Keratinocyte (primary cell): ENCODE data around the gene PAX5. TPM values are rescaled to one million over a fixed set of nuclear protein-coding genes. Genes with fewer than 3 reads are reported as not detected.

Source experiments
- DNase-seq: peaks from one replicate; pipeline ENCODE4 v3.0.0-alpha.2; 2011; ENCODE audit warnings: low read depth, missing footprints, low spot score
- FAIRE-seq: peaks from 2 replicates; lab custom pipeline; 2011; peaks lifted over from hg19 to GRCh38; lab: Jason Lieb, UNC
- H2AFZ ChIP-seq: 2 replicates; pipeline ENCODE4 v1.6.0; 2012; ENCODE audit warnings: low read length, control low read depth, inconsistent platforms; ENCODE audit not compliant: control insufficient read depth
- H3K27ac ChIP-seq: 2 replicates; pipeline ENCODE4 v1.5.1; 2011; ENCODE audit warnings: low read length; ENCODE audit not compliant: control insufficient read depth, insufficient read depth
- H3K27me3 ChIP-seq: 3 replicates; pipeline ENCODE4 v1.6.0; 2011; ENCODE audit warnings: low read length; ENCODE audit not compliant: control insufficient read depth, insufficient read depth; ENCODE audit errors: extremely low read depth
- H3K36me3 ChIP-seq, 2 experiments: 2 replicates in 1 of 2; 3 replicates in 1 of 2; pipeline ENCODE4 v1.5.1; 2011; ENCODE audit warnings: low read length in 2 of 2, mild to moderate bottlenecking in 1 of 2; ENCODE audit not compliant: control insufficient read depth in 2 of 2, insufficient read depth in 2 of 2; ENCODE audit errors: extremely low read depth in 1 of 2
- H3K4me1 ChIP-seq: 3 replicates; pipeline ENCODE4 v1.5.1; 2011; ENCODE audit warnings: low read length; ENCODE audit not compliant: control insufficient read depth, insufficient read depth; ENCODE audit errors: extremely low read depth
- H3K4me2 ChIP-seq: 3 replicates; pipeline ENCODE4 v1.6.0; 2011; ENCODE audit warnings: low read depth, low read length; ENCODE audit not compliant: control insufficient read depth, insufficient read depth; ENCODE audit errors: extremely low read depth
- H3K4me3 ChIP-seq, 3 experiments: fragments of 200-600 bp in 1 of 3; sonication (generic) in 1 of 3; 2 replicates in 2 of 3; 3 replicates in 1 of 3; pipeline ENCODE4 v1.5.1; 2011 to 2016; ENCODE audit warnings: low read length in 3 of 3, mild to moderate bottlenecking in 3 of 3, control low read depth in 2 of 3, inconsistent platforms in 1 of 3, low read depth in 1 of 3, mixed read lengths in 1 of 3, mixed run types in 1 of 3, moderate library complexity in 1 of 3; ENCODE audit not compliant: control insufficient read depth in 2 of 3, insufficient read depth in 2 of 3; ENCODE audit errors: extremely low read depth in 1 of 3
- H3K79me2 ChIP-seq: 2 replicates; pipeline ENCODE4 v1.6.0; 2012; ENCODE audit warnings: low read length; ENCODE audit not compliant: control insufficient read depth, insufficient read depth
- H3K9ac ChIP-seq: 3 replicates; pipeline ENCODE4 v1.6.0; 2011; ENCODE audit warnings: low read length; ENCODE audit not compliant: control insufficient read depth, insufficient read depth; ENCODE audit errors: extremely low read depth
- H3K9me1 ChIP-seq: 3 replicates; pipeline ENCODE4 v1.6.0; 2011; ENCODE audit warnings: low read length; ENCODE audit not compliant: control insufficient read depth, insufficient read depth; ENCODE audit errors: extremely low read depth
- H3K9me3 ChIP-seq: 2 replicates; pipeline ENCODE4 v1.5.1; 2012; ENCODE audit warnings: low read depth, low read length; ENCODE audit not compliant: control insufficient read depth
- H4K20me1 ChIP-seq: 3 replicates; pipeline ENCODE4 v1.6.0; 2011; ENCODE audit warnings: low read length; ENCODE audit not compliant: control insufficient read depth, insufficient read depth; ENCODE audit errors: extremely low read depth
- EZH2 ChIP-seq: IDR thresholded peaks from one replicate; pipeline ENCODE4 v1.6.1; 2012; ENCODE audit warnings: inconsistent platforms, mild to moderate bottlenecking, low read length, moderate library complexity
- dilution Hi-C: fragments of 300-500 bp; cut with MboI; formaldehyde crosslinking; loops from one replicate; pipeline ENCODE4 v1.7.0; 2020; ENCODE audit warnings: low sequenced_read_pairs; ENCODE audit not compliant: extremely low pct_ligation_motif_present
- polyA plus RNA-seq, 5 experiments: library from polyadenylated mRNA; depleted of rRNA in 3 of 5; stranded (reverse) in 3 of 5; stranded (forward) in 1 of 5; unstranded in 1 of 5; fragments of >200 nt; gene quantifications; 1 replicate in 1 of 5; 2 replicates in 3 of 5; 3 replicates in 1 of 5; pipeline versions ENCODE4 v1.2.1 to v1.2.3, GENCODE V29; 2011 to 2012; ENCODE audit warnings: missing spikeins in 2 of 5, low read depth in 1 of 5, low replicate concordance in 1 of 5
- TF ChIP-seq, protein P1 (sequence below), 3 experiments: IDR thresholded peaks in 1 of 3; conservative IDR thresholded peaks in 1 of 3; optimal IDR thresholded peaks in 1 of 3; 2 replicates in 2 of 3; 3 replicates in 1 of 3; pipeline versions ENCODE3 to v1.5.1; 2011; ENCODE audit warnings: low read length in 3 of 3, mild to moderate bottlenecking in 3 of 3, moderate library complexity in 2 of 3, control low read depth in 1 of 3, inconsistent platforms in 1 of 3; ENCODE audit not compliant: insufficient read depth in 2 of 3; ENCODE audit errors: extremely low read depth in 1 of 3

Gene PAX5
- polyA plus RNA-seq, 1 donor (not counting 4 experiments of a cell fraction or from before 2014, with no cell fraction given): not detected

DNA sequence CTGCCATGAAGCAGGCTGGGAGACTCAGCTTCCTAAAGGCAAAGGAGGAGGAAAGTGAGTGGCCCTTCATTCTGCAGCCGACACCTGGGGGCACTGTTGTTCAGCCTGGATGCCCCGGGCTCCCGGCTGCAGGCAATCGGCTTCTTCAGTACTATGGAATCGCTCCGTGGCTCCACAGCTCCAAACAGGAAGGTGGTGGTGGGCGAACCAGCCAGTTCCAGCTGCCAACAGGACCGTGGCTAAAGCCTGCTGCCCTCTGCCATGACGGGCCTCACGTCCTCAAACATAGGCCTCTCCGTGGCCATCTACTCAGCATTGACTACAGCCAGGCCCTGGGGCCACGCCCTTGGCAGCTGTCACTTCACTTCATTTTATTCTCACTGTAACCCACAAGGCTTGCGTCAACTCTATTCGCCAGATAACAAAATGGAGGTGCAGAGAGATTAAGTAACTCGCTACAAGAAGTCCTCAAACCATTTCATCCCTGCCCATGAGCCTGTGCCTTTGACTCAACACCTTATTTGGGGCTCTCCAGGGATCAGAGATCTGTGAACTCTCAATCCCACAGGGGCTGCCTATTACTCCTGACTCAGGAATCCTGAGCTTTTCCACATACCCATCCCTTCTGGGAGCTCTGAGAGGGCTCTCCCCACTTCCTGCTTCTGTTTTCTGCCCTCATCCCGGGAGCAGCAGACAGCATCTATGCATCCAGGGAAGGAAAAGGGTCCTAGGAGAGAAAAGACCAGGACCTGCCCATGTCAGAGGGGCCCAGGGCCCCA, 38.0 kb downstream of the PAX5 start:
- Histone ChIP-seq H3K27me3 (peaks cover 18% of the 10 kb centered on the region), H3K4me2 (no peak overlapping the region), H4K20me1 (no peaks in the 10 kb centered on the region), H3K27ac (no peak overlapping the region), H2AFZ (no peak overlapping the region), H3K4me1 (no peaks in the 10 kb centered on the region), H3K9ac (no peak overlapping the region), H3K9me1 (no peaks in the 10 kb centered on the region), H3K36me3 (no peaks in the 10 kb centered on the region), H3K9me3 (peaks cover 2% of the 10 kb centered on the region), H3K4me3 (no peak overlapping the region), H3K79me2 (no peaks in the 10 kb centered on the region)
- no peak for FAIRE-seq
- dilution Hi-C loops: no loop called here
- no peak for TF ChIP-seq EZH2
- TF ChIP-seq, protein P1, sequence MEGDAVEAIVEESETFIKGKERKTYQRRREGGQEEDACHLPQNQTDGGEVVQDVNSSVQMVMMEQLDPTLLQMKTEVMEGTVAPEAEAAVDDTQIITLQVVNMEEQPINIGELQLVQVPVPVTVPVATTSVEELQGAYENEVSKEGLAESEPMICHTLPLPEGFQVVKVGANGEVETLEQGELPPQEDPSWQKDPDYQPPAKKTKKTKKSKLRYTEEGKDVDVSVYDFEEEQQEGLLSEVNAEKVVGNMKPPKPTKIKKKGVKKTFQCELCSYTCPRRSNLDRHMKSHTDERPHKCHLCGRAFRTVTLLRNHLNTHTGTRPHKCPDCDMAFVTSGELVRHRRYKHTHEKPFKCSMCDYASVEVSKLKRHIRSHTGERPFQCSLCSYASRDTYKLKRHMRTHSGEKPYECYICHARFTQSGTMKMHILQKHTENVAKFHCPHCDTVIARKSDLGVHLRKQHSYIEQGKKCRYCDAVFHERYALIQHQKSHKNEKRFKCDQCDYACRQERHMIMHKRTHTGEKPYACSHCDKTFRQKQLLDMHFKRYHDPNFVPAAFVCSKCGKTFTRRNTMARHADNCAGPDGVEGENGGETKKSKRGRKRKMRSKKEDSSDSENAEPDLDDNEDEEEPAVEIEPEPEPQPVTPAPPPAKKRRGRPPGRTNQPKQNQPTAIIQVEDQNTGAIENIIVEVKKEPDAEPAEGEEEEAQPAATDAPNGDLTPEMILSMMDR (optimal IDR thresholded peaks at IDR 0.05 in 1 of 3, IDR thresholded peaks at IDR 0.05 in 1 of 3, conservative IDR thresholded peaks at IDR 0.05 in 1 of 3; ENCODE audit: extremely low read depth in 1 of 3, insufficient read depth in 2 of 3, low read length in 3 of 3): peak; percentile 52 to 81 (median 70)
- DNase-seq: no peak

- H3K9ac ChIP-seq: no peak overlapping the region
- no peak overlapping the region for H3K4me2 ChIP-seq
- H4K20me1 ChIP-seq: no peaks in the 10 kb centered on the region
- TF ChIP-seq EZH2: no peak
- TF ChIP-seq, protein P1 (optimal IDR thresholded peaks at IDR 0.05 in 1 of 3, IDR thresholded peaks at IDR 0.05 in 1 of 3, conservative IDR thresholded peaks at IDR 0.05 in 1 of 3; ENCODE audit: extremely low read depth in 1 of 3, insufficient read depth in 2 of 3, low read length in 3 of 3): no peak
- no peak overlapping the region for H3K4me3 ChIP-seq
- H3K9me1 ChIP-seq: no peaks in the 10 kb centered on the region
- no peak overlapping the region for H2AFZ ChIP-seq
- H3K27me3 ChIP-seq: peaks cover 17% of the 10 kb centered on the region
- no peaks in the 10 kb centered on the region for H3K4me1 ChIP-seq
- dilution Hi-C loops: no loop called here
- peaks cover 2% of the 10 kb centered on the region for H3K9me3 ChIP-seq
- DNase-seq (no peak), FAIRE-seq (no peak)
- no peak overlapping the region for H3K27ac ChIP-seq
- no peaks in the 10 kb centered on the region for H3K36me3 ChIP-seq
- no peaks in the 10 kb centered on the region for H3K79me2 ChIP-seq
These were observed 39.9 kb downstream of the PAX5 start for GRCh38 chr9:36993933-36994764.
